ENCODE results near the gene GTPBP2.
"Not testable (repeated sequence)": the region's sequence is repeated elsewhere in the genome, so short reads cannot be mapped to it uniquely, and the experiment has no call there.

Gene GTPBP2

DNA sequence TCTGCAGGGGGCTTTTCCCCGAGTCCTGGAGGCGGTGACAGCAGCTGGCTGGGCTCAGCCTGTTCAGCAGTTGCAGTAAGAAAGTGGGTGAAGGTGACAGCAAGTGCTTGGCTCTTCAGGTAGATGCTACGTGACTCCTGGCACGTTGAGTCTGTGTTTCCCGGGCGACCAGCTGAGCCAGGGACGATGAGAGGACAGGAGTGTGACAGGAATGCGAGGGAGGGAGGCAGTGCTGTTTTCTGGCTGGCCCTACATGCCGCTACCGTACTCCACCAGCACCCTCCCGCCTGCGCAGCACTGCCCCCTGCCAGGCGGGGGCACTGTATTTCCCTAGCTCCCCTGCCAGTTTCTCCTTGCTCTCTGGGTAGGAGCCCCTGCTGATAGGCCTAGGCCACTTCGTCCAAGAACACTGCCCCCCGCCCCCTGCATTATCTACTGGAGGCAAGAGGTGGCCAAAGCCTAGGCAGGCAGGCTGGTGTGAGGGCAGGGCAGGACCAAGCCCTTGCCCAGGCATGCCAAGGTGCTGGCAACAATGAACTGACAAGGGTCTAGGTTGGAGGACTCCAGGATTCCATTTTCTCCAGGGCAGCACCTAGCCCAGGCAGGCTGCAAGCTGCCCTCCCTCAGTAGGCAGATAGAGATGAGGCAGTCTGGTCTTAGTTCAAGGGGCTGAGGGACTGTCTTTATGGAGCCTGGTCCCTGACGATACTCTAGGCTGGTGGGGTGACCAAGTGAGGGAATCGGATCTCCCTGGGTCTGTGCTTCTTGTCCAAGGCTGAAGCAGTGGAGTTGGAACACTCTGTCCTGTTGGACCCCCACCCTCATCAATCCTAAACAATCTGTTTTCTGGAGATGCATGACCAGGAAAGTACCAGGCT lies 39.3 kb upstream of the GTPBP2 start:
- no peak; the same call in 1 of the 2 replicates for TF ChIP-seq CTCF (conservative IDR thresholded peaks at IDR 0.05)
- TF ChIP-seq ZFX (IDR thresholded peaks at IDR 0.05): no peak
- H3K27ac ChIP-seq: peak overlapping the region; percentile 55

DNA sequence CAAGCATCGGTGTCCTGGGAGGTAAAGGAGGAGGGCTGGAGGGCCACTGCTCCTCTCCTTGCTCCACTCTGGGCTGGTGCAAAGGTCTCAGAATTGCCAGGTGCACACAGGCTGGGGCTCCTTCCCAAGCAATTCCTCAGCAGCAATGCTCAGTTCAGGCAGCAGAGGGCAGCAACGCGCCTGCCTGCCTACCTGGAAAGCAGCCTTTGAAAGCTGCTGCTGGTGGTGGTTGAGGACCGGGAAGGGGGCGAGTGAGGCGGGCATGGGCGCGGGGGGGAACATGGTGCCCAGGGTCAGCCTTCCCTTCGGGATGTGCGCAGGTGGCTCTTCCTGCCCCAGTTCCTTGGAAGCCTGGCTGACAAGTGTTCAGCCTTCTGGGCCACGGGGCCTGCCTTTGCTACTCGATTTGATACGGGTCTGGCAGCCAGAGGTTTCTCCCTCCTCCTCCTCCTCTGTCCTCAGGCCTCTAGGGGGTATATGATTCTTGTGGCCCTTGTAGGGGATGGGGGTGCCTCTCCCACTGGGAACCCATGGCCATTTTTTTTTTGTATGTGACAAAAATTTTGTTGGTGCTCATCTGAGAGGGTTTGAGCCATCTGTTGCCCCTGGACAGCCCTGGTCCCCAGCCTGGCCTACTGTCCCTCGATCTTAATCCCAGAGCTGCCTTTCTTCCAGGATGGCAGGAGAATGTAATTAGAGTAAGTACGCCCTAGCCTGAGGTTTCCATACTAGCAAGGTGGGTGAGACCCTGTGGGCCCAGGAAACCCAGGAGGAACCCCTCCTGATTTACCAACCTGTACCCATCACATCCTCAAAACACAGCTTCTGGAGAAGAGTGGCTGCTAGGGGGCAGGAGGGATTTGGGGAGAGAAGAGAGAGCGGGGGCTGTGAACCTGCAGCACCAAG lies 38.4 kb upstream of the GTPBP2 start:
- peak overlapping the region; percentile 55 for H3K27ac ChIP-seq
- no peak for TF ChIP-seq ZFX (IDR thresholded peaks at IDR 0.05)
- TF ChIP-seq CTCF (conservative IDR thresholded peaks at IDR 0.05): peak; percentile 96

- TF ChIP-seq CTCF (conservative IDR thresholded peaks at IDR 0.05): no peak
- TF ChIP-seq ZFX (IDR thresholded peaks at IDR 0.05): no peak
- no peak overlapping the region for H3K27ac ChIP-seq
Measured at GRCh38 chr6:43666196-43666920, 37.3 kb upstream of the GTPBP2 start.

GRCh38 chr6:43665376-43665775 lies 36.3 kb upstream of the GTPBP2 start:
- no peak overlapping the region for H3K27ac ChIP-seq
- TF ChIP-seq ZFX (IDR thresholded peaks at IDR 0.05) (no peak), CTCF (conservative IDR thresholded peaks at IDR 0.05) (no peak)

DNA sequence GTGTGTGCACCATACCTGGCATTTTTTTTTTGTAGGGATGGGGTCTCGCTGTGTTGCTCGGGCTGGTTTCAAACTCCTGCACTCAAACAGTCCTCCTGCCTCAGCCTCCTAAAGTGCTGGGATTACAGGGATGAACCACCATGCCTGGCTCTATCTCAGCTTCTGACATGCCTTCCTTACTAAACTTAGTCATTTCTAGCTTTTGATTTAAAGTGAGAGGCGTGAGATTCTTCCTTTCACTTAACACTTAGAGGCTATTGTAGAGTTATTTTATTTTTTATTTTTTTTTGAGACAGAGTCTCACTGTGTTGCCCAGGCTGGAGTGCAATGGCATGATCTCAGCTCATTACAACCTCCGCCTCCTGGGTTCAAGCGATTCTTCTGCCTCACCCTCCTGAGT lies 33.9 kb upstream of the GTPBP2 start:
- not testable (repeated sequence) for H3K27ac ChIP-seq

DNA sequence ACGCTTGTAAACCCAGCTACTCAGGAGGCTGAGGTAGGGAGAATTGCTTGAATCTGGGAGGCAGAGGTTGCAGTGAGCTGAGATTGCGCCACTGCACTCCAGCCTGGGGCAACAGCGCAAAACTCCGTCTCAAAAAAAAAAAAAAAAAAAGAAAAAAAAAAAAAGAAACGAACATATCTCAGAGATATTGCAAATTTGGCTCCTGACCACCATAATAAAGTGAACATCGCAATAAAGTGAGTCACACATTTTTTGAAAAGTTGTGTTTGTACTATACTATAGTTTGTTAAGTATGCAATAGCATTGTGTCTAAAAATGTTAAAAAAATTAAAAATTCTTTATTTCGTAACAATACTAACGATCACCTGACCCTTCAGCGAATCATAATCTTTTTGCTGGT lies 29.1 kb upstream of the GTPBP2 start:
- H3K27ac ChIP-seq: no peak overlapping the region
- TF ChIP-seq CTCF (conservative IDR thresholded peaks at IDR 0.05) (no peak), ZFX (IDR thresholded peaks at IDR 0.05) (no peak)

DNA sequence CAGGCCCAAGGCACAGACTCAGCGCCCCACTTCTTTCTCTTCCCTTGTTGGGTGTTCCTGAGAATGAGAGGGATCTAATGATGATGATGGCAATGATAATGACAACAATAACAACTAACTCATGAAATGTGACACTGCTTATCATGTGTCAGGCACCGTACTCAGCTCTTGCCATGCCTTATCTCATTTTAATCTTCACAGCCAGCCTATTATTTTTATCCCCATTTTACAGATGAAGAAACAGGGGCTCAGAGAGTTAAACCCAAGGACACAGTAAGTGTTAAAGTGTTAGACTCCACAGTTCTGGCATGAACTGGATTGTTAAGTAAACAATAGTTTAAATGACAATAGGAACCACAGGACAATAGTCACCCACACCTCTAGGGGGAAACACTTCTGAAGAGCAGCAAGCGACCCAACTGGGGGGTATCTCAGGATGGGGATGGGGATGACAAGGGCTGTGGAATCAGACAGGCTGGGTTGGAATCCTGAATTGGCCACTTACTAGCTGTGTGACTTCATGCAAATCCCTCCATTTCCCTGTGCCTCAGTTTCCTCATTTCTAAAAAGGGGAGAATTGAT lies 28.2 kb upstream of the GTPBP2 start:
- no peak overlapping the region for H3K27ac ChIP-seq
- no peak for TF ChIP-seq ZFX (IDR thresholded peaks at IDR 0.05)

DNA sequence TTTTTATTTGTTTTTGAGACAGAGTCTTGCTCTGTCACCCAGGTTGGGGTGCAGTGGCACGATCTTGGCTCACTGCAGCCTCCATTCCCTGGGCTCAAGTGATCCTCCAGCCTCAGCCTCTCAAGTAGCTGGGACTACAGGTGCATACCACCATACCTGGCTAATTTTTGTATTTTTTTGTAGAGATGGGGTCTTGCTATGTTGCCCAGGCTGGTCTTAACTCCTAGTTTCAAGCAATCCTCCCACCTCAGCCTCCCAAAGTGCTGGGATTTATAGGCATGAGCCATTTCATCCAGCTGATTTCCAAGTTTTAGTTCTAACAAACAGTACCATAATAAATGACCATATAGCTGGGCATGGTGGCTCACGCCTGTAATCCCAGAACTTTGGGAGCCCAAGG lies 23.8 kb upstream of the GTPBP2 start:
- H3K27ac ChIP-seq: not testable (repeated sequence)

All from C4-2B (cell line).